ENCODE results near the gene IFTAP. TPM values are rescaled to one million over a fixed set of nuclear protein-coding genes. Genes with fewer than 3 reads are reported as not detected.
A peak's percentile ranks its signal among the peaks of the same experiment; 100 is the strongest.

The IFTAP gene
- total and polyA plus RNA-seq, 10 donors, result 5.8 to 15.7 (median 10.2) TPM

- Histone ChIP-seq H3K27ac (no peak overlapping the region), H3K27me3 (replicated peaks in 1 of 7) (no peaks in the 10 kb centered on the region), H3K4me3 (no peak overlapping the region), H3K4me1 (peaks cover 0 to 18% (median 9%) of the 10 kb centered on the region in 6 donors), H3K9me3 (no peaks in the 10 kb centered on the region), H3K36me3 (no peaks in the 10 kb centered on the region)
- no peak for DNase-seq
- WGBS, 5 donors, result 5 to 21% (median 16%) methylated on average over 5 of the region's 5 CpGs
- TF ChIP-seq POLR2AphosphoS5 (IDR thresholded peaks at IDR 0.05) (no peak), POLR2A (IDR thresholded peaks at IDR 0.05) (no peak), CTCF (IDR thresholded peaks at IDR 0.05 in 8 of 11, conservative IDR thresholded peaks at IDR 0.05 in 3 of 11) (no peak)
- intact Hi-C loops (cut with DNase I; ENCODE audit: low total_unique reads), result no loop called here
These were observed 25.2 kb downstream of the IFTAP start for GRCh38 chr11:36619502-36619901.

- H3K4me3 ChIP-seq, result no peak overlapping the region
- H3K27ac ChIP-seq, result no peak overlapping the region
- H3K27me3 ChIP-seq (replicated peaks in 1 of 7), result no peaks in the 10 kb centered on the region
- peaks cover 0 to 18% (median 9%) of the 10 kb centered on the region in 6 donors for H3K4me1 ChIP-seq
- no peak for DNase-seq
- intact Hi-C loops (cut with DNase I; ENCODE audit: low total_unique reads), result no loop called here
- H3K9me3 ChIP-seq, result no peaks in the 10 kb centered on the region
- TF ChIP-seq POLR2AphosphoS5 (IDR thresholded peaks at IDR 0.05) (no peak), CTCF (IDR thresholded peaks at IDR 0.05 in 8 of 11, conservative IDR thresholded peaks at IDR 0.05 in 3 of 11) (no peak), POLR2A (IDR thresholded peaks at IDR 0.05) (no peak)
- no peaks in the 10 kb centered on the region for H3K36me3 ChIP-seq
These were observed 25.9 kb downstream of the IFTAP start for GRCh38 chr11:36620246-36620645.

GRCh38 chr11:36622431-36623136, 28.3 kb downstream of the IFTAP start:
- WGBS, 5 donors, result 57 to 74% (median 68%) methylated on average over 3 of the region's 3 CpGs
- intact Hi-C loops (cut with DNase I; ENCODE audit: low total_unique reads), result no loop called here
- TF ChIP-seq CTCF (IDR thresholded peaks at IDR 0.05 in 8 of 11, conservative IDR thresholded peaks at IDR 0.05 in 3 of 11) (peak in 2 of 11 experiments; percentile 10 to 20), POLR2AphosphoS5 (IDR thresholded peaks at IDR 0.05) (no peak)
- Histone ChIP-seq H3K9me3 (no peaks in the 10 kb centered on the region), H3K4me1 (peaks cover 0 to 18% (median 9%) of the 10 kb centered on the region in 6 donors), H3K4me3 (no peak overlapping the region), H3K27me3 (replicated peaks in 1 of 7) (no peaks in the 10 kb centered on the region), H3K36me3 (no peaks in the 10 kb centered on the region), H3K27ac (no peak overlapping the region)
- DNase-seq, result no peak

GRCh38 chr11:36623494-36623893, 29.2 kb downstream of the IFTAP start:
- intact Hi-C loops (cut with DNase I; ENCODE audit: low total_unique reads), result no loop called here
- TF ChIP-seq CTCF (IDR thresholded peaks at IDR 0.05 in 8 of 11, conservative IDR thresholded peaks at IDR 0.05 in 3 of 11), result no peak
- TF ChIP-seq POLR2A (IDR thresholded peaks at IDR 0.05), result no peak
- TF ChIP-seq POLR2AphosphoS5 (IDR thresholded peaks at IDR 0.05), result no peak
- no peak for DNase-seq
- H3K4me1 ChIP-seq, result peaks cover 0 to 18% (median 9%) of the 10 kb centered on the region in 6 donors
- H3K27ac ChIP-seq, result no peak overlapping the region
- no peak overlapping the region for H3K4me3 ChIP-seq
- H3K27me3 ChIP-seq (replicated peaks in 1 of 7), result no peaks in the 10 kb centered on the region
- H3K36me3 ChIP-seq, result no peaks in the 10 kb centered on the region
- 68 to 92% (median 85%) methylated on average over 5 of the region's 5 CpGs for WGBS, 5 donors
- no peaks in the 10 kb centered on the region for H3K9me3 ChIP-seq

All from spleen (tissue), 11 donors.